ENCODE data around the gene ARPC3. TPM values are rescaled to one million over a fixed set of nuclear protein-coding genes. Genes with fewer than 3 reads are reported as not detected.

ARPC3 gene
- total RNA-seq, result 271 and 280 TPM in 2 replicates

DNA sequence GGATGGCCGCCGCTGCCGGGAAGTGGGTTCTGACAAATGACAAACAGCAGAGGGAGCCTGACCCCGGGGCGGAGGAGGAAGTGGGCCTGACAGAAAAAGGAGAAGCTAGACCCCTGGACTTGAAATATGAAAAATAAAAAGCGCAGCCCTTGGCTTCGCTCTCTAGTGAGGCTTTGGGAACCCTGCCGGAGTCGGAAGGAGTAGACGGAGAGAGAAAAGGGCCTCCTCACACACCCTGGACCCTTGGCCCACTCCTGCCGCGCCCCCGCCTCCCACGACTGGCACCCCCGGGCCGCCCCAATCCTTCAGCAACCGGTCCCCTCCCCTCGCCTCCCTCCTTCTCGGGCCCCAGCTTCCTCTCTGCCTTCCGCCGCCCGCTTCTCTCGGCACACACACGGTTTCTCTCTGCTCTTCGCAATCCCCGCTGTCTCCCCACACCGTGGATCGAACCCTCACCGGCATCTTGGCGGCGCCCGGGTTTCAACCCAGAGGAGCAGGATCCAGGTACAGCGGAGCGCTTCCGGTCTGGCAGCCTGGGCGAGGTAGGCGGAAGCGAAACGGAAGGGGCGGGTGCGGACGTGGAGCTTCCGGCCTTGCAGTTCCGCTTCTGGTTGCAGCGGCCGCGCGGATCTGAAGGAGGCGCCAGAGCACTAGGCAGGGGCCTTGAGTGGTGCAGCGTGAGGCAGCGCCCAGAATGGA is at the start of gene ARPC3:
Gene ARPC3, minus strand, starts transcription at position 539 of the 699 bp plus-strand sequence. Its CDS starts 77 bp downstream, at position 462.

DNA sequence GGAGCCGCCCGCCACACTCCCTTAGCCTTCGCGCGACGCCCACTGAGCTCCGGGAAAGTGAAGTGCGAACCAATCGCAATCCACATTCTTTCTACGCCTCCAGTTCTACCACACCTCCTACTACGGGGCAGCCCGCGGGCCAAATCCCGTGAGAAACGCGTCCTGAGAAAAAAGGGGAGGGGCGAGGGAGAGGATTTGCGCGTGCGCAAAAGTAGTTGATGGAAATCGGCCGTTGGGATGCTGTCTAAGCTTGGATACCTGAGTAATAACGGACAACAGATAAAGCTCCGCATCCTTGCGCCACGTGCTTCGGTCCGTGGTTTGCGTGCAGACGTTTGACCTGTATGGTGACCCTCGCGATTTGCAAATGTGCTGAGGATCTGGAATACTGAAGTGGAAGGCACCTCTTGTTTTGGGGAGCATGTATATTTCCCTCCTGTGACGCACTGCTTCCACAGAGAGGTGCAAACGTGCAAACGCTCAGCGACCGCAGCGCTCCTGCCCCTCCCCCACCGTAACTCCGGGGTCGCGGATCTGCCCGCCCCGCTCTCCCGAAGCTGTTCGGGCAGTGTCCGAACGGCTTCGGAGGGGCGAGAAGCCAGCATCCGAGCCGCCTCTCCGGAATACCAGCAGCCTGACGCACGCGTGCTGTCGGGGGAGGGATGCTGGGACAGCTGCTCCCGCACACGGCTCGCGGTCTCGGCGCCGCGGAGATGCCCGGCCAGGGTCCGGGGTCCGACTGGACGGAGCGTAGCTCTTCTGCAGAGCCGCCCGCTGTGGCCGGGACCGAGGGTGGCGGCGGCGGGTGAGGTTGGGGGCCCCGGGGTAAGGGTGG is 18.3 kb upstream of the ARPC3 start, which contains the start of the genes FAM216A and GPN3:
Gene FAM216A, plus strand, starts transcription at position 632 of the 835 bp plus-strand sequence. Its CDS starts 31 bp downstream, at position 663.
Gene GPN3, minus strand, starts transcription at position 44 of the 835 bp plus-strand sequence. CDS start 54 bp downstream, outside the sequence.

DNA sequence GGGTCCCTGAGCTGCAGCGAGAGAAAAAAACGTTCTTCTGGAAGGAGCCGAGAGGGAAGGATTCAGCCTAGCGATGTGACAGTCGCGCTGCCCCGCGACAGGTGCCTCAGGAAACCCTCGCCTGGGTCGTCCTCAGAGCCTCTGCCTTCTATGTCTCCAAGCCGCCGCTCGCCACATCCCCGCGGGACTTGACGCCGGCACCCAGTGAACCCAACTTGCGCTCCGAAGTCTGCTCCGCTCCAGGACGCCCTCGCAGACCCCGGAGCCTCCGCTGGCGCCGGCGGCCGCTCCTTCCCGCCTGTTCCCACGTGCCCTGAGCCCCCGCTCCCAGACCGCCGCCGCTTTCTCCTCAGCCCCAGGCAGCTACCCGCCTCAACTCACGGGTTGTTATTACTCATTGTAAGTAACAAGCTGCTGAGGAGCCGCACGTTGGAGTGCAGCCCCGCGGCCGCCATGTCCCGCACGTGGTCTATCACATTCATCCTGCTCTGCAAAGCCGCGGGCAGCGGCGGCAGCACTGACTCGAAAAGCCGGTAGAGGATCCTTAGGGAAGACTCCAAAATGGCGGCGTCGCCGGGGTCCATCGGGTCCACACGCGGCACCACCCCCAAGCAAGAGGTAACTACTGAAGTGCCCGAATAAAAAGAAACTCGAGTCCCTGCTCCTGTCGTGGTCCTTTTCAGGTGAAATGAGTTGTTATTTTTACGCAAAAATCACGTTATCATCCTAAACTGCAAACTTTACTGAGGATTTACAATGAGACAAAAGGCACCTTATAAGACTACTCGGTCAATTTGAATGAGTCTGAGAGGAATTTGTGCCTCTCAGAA is 46.8 kb downstream of the ARPC3 start, which contains the start of gene ANAPC7:
Gene ANAPC7, minus strand, starts transcription at position 563 of the 830 bp plus-strand sequence. Its CDS starts 81 bp downstream, at position 482.

Other genes with a start within 250 kb of the ARPC3 start
- gene ATP2A2, start 169.1 kb downstream of the ARPC3 start, total RNA-seq, result 175 and 264 TPM in 2 replicates
- 38.3 and 94.9 TPM in 2 replicates for gene ANAPC7, start 46.6 kb downstream of the ARPC3 start, total RNA-seq
- 14.0 and 19.1 TPM in 2 replicates for gene GPN3, start 17.9 kb upstream of the ARPC3 start, total RNA-seq
- gene FAM216A, start 18.5 kb upstream of the ARPC3 start, total RNA-seq, result 14.6 and 16.6 TPM in 2 replicates
- gene VPS29, start 51.8 kb upstream of the ARPC3 start, total RNA-seq, result 46.8 and 51.7 TPM in 2 replicates
- under 0.01 and 0.78 TPM in 2 replicates for gene RAD9B, start 52.0 kb upstream of the ARPC3 start, total RNA-seq
- 6.2 and 10.4 TPM in 2 replicates for gene PPTC7, start 133.0 kb upstream of the ARPC3 start, total RNA-seq
- 22.9 and 24.9 TPM in 2 replicates for gene TCTN1, start 163.8 kb upstream of the ARPC3 start, total RNA-seq
- 2.7 and 3.6 TPM in 2 replicates for gene HVCN1, start 238.8 kb upstream of the ARPC3 start, total RNA-seq

Measured in smooth muscle cell of the umbilical artery (primary cell).